ENCODE data around the gene PMEPA1. TPM values are rescaled to one million over a fixed set of nuclear protein-coding genes. Genes with fewer than 3 reads are reported as not detected.

Gene PMEPA1
- polyA plus RNA-seq, 1 donor = 18.9 TPM

- Histone ChIP-seq H3K27ac (ENCODE audit: low read length) (no peak overlapping the region), H3K36me3 (ENCODE audit: control insufficient read depth, insufficient read depth, low read length) (peaks cover 15% of the 10 kb centered on the region), H3K4me1 (ENCODE audit: control insufficient read depth, insufficient read depth, low read length) (no peaks in the 10 kb centered on the region), H3K9me3 (ENCODE audit: control insufficient read depth, low read depth, low read length) (peaks cover 2% of the 10 kb centered on the region), H3K27me3 (ENCODE audit: control insufficient read depth, insufficient read depth, low read length) (no peaks in the 10 kb centered on the region), H3K4me3 (ENCODE audit: low read length) (no peak overlapping the region)
- no CpG with 5 or more reads among the region's 21 CpGs for WGBS (ENCODE audit: insufficient coverage, low lambda C conversion rate)
- no peak for DNase-seq
These were observed 47.2 kb downstream of the PMEPA1 start for GRCh38 chr20:57662456-57663240.

DNA sequence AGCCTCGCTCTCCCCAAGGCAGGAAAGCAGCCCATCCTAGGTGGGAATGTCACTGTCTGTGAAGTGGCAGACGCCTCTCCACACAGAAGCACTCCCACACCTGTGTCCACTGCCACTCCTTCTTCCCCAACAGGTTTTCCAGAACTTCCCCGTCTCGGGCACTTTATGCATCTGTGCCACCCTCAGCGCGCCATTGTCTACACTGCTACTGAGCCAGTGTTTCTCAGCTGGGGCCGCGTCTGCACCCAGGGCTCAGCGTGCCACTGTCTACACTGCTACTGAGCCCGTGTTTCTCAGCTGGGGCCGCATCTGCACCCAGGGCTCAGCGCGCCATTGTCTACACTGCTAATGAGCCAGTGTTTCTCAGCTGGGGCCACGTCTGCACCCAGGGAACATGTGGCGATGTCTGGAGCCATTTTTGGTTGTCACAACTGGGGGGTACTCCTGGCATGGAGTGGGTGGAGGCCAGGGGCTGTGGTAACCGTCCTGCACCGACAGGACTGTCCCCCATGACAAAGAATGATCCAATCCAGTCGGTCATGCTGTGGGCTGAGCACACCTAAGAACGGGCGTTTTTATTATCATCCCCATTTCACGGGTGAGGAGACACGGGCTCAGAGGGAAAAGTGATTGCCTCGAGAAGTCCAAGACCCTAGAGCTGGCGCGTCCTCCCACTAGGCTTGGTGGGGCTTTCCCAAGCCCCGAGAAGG lies 47.9 kb downstream of the PMEPA1 start:
- no peak for DNase-seq

DNA sequence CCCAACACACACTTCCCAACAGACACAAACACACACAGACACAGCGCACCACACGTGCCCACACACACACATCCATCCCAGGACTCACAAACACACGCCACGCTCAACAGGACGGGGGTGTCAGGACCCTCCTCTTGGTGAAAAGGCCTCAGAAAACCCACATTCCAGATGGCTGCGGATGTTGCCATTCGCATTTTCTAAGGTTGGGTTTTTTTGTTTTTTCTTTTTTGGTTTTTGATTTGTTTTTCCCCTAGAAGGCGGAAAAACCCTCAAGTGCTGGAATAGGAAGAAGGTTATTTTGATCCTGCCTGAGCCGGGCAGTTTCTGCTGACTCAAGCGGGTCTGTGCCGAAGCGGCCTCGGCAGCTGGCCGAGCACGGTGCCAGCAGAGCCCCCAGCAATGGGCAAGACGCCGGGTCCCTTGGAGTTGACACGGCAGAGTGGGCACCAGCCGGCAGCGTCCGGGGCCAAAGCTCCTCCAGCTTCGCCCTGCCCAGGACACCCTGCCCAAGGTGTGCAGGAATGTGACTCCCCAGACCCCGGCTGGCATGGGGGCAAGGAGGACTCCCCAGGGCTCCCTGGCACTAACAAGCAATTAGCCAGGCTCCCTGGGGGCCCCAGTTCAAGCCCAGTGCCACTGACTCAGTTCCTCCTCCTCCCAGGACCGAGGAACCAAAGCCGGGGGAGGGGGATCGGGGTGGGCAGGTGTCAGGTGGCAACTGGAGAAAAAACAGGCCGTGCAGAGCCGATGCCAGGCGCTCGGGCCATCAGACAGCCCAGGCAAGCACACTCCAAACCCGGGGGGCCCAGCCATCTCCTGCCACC lies 48.7 kb downstream of the PMEPA1 start:
- Histone ChIP-seq H3K27ac (ENCODE audit: low read length) (no peak overlapping the region), H3K9me3 (ENCODE audit: control insufficient read depth, low read depth, low read length) (peaks cover 2% of the 10 kb centered on the region), H3K4me1 (ENCODE audit: control insufficient read depth, insufficient read depth, low read length) (no peaks in the 10 kb centered on the region), H3K27me3 (ENCODE audit: control insufficient read depth, insufficient read depth, low read length) (no peaks in the 10 kb centered on the region), H3K36me3 (ENCODE audit: control insufficient read depth, insufficient read depth, low read length) (peaks cover 28% of the 10 kb centered on the region), H3K4me3 (ENCODE audit: low read length) (no peak overlapping the region)
- WGBS (ENCODE audit: insufficient coverage, low lambda C conversion rate) = 93% methylated on average over 3 of the region's 31 CpGs
- DNase-seq = no peak

More for the DNA sequence above, 47.9 kb downstream of the PMEPA1 start:
- H3K36me3 ChIP-seq (ENCODE audit: control insufficient read depth, insufficient read depth, low read length) = peaks cover 21% of the 10 kb centered on the region
- WGBS (ENCODE audit: insufficient coverage, low lambda C conversion rate) = 94% methylated on average over 6 of the region's 26 CpGs
- H3K9me3 ChIP-seq (ENCODE audit: control insufficient read depth, low read depth, low read length) = peaks cover 2% of the 10 kb centered on the region
- no peaks in the 10 kb centered on the region for H3K4me1 ChIP-seq (ENCODE audit: control insufficient read depth, insufficient read depth, low read length)
- no peaks in the 10 kb centered on the region for H3K27me3 ChIP-seq (ENCODE audit: control insufficient read depth, insufficient read depth, low read length)
- H3K27ac ChIP-seq (ENCODE audit: low read length) = no peak overlapping the region
- H3K4me3 ChIP-seq (ENCODE audit: low read length) = no peak overlapping the region

- DNase-seq = no peak
- no peaks in the 10 kb centered on the region for H3K4me1 ChIP-seq (ENCODE audit: control insufficient read depth, insufficient read depth, low read length)
- 100% methylated on average over 1 of the region's 13 CpGs for WGBS (ENCODE audit: insufficient coverage, low lambda C conversion rate)
These were observed 49.5 kb downstream of the PMEPA1 start for GRCh38 chr20:57660181-57660921.

DNA sequence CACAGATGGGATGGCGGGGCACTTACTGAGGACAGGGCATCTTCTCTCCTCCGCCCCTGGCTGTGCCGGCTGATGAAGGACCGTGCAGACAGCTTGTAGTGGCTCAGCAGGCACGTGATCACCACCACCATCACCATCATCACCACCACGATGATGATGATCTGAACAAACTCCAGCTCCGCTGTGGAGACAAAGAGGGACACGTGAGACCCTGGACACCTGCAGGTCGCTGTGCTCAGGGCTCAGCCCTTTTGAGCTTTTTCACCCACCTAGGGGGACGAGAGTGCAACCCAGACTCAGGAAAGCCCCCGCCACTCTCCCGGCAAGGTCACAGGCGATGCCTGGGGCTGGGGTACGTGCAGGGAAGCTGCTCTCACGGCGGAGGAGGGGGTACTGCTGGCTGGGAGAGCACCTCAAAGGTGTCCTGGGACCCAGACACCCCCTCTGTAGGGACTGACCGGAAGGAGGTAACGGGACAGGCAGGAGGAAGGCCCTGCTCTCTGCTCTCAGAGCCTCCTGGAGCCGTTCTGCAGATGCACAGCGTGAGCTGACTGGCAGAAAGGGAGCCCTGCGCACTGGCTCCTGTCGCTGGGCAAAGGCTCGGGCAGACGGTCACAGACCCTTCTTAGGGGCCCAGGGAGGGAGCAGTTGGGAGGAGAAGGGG lies 50.2 kb downstream of the PMEPA1 start:
- peaks cover 28% of the 10 kb centered on the region for H3K36me3 ChIP-seq (ENCODE audit: control insufficient read depth, insufficient read depth, low read length)
- no peak overlapping the region for H3K4me3 ChIP-seq (ENCODE audit: low read length)
- no peaks in the 10 kb centered on the region for H3K4me1 ChIP-seq (ENCODE audit: control insufficient read depth, insufficient read depth, low read length)
- no CpG with 5 or more reads among the region's 24 CpGs for WGBS (ENCODE audit: insufficient coverage, low lambda C conversion rate)
- peaks cover 2% of the 10 kb centered on the region for H3K9me3 ChIP-seq (ENCODE audit: control insufficient read depth, low read depth, low read length)
- no peaks in the 10 kb centered on the region for H3K27me3 ChIP-seq (ENCODE audit: control insufficient read depth, insufficient read depth, low read length)
- no peak for DNase-seq
- H3K27ac ChIP-seq (ENCODE audit: low read length) = no peak overlapping the region

More at GRCh38 chr20:57660181-57660921, 49.5 kb downstream of the PMEPA1 start:
- Histone ChIP-seq H3K27me3 (ENCODE audit: control insufficient read depth, insufficient read depth, low read length) (no peaks in the 10 kb centered on the region), H3K36me3 (ENCODE audit: control insufficient read depth, insufficient read depth, low read length) (peaks cover 28% of the 10 kb centered on the region), H3K27ac (ENCODE audit: low read length) (no peak overlapping the region), H3K4me3 (ENCODE audit: low read length) (no peak overlapping the region), H3K9me3 (ENCODE audit: control insufficient read depth, low read depth, low read length) (peaks cover 2% of the 10 kb centered on the region)

DNA sequence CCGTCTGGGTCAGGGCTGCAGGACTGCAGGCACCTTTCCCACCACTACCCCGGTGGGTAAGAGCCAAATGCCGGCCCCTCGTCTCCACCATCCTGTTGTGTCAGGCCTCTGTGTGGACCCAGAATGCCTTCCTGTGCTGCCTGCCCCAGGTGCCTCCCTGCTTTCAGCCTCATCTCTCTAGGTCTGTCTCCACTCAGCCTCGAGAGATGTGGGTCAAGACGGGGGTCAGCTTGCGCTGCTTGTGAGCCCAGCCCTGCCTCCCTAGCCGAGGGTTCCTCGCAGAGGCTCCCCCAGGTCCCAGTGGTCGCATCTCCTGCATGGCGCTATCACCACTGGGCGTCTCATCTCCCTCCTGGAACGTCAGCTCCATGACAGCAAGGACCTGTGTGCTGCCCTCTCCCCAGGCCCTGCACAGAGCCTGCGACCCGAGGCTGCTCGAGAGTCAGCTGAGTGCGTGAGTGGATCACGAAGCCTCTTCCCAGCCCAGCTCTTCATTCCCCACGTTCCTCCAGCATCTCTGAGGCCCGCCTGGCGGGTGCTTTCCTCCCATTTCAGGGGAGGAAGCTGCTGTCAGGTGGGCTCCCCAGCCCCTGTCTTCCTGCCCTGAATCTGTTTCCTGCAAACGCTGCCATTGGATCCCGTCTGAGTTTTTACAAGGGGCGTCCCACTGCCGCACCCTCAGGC lies 50.8 kb downstream of the PMEPA1 start:
- no CpG with 5 or more reads among the region's 25 CpGs for WGBS (ENCODE audit: insufficient coverage, low lambda C conversion rate)
- DNase-seq = no peak

DNA sequence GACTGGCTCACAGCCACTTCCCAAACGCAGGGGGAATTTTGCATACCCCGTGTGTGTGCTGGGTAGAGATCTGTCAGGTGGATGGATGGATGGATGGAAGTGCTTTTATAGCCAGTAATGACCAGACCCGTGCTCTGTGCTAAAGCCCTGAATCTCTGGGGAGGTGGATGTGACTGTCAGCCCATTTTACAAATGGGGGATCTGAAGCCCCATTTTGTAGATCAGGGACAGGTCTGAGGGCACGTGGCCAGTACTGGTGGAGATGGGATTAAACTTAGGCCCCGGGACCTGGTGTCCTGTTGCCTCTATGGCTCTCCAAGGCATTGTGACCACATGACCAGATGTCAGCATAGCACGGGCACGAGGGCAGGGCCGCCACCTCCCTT lies 51.4 kb downstream of the PMEPA1 start:
- H3K9me3 ChIP-seq (ENCODE audit: control insufficient read depth, low read depth, low read length) = peaks cover 2% of the 10 kb centered on the region
- H3K27me3 ChIP-seq (ENCODE audit: control insufficient read depth, insufficient read depth, low read length) = no peaks in the 10 kb centered on the region
- H3K4me1 ChIP-seq (ENCODE audit: control insufficient read depth, insufficient read depth, low read length) = no peaks in the 10 kb centered on the region
- no peak overlapping the region for H3K4me3 ChIP-seq (ENCODE audit: low read length)
- WGBS (ENCODE audit: insufficient coverage, low lambda C conversion rate) = no CpG with 5 or more reads among the region's 8 CpGs
- peaks cover 28% of the 10 kb centered on the region for H3K36me3 ChIP-seq (ENCODE audit: control insufficient read depth, insufficient read depth, low read length)
- no peak for DNase-seq
- no peak overlapping the region for H3K27ac ChIP-seq (ENCODE audit: low read length)

More for the DNA sequence above, 50.8 kb downstream of the PMEPA1 start:
- Histone ChIP-seq H3K9me3 (ENCODE audit: control insufficient read depth, low read depth, low read length) (peaks cover 2% of the 10 kb centered on the region), H3K4me1 (ENCODE audit: control insufficient read depth, insufficient read depth, low read length) (no peaks in the 10 kb centered on the region), H3K4me3 (ENCODE audit: low read length) (no peak overlapping the region), H3K36me3 (ENCODE audit: control insufficient read depth, insufficient read depth, low read length) (peaks cover 28% of the 10 kb centered on the region), H3K27me3 (ENCODE audit: control insufficient read depth, insufficient read depth, low read length) (no peaks in the 10 kb centered on the region), H3K27ac (ENCODE audit: low read length) (no peak overlapping the region)

DNA sequence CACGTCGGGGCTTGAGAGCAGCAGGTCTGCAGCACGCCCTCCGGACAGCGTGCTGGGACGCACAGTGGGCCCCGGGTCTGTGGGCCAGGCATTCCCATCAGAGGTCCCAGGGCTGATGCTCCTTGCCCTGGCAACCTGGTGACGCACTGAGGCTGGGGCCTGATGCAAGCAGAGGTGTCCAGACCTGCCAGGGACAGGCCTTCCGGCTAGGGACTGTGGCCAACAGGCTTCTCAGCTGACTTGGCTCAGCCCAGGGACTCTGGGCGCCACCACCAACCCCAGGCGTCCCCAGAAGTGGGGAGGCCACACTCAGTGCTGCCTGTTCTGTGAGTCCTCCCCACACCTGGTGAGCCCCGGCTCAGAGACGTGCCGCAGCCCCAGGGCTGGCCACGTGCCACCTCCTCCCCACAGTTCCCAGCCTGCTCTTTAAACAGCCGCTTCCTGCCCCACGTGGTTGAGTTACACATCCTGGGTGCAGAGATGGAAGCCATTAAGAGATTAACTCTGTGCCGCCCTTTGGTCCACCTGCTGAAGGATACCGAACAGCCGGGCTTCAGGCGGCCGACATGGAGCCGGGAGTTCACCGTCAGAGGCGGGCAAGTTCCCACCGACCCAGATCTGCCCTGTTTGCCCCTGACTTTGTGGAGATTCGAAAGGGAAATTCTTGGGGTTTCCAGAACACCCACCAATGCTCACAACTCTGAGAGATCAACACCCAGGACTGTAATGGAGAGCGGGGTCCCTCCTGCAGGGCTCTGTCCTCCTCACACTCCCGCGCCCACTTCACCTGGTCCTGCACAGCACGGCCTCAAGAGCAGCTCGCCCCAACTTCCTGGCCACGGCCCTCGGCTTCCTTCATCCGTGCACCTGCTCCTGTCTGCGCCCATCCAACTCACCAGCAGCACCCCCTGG lies 52.0 kb downstream of the PMEPA1 start:
- H3K27ac ChIP-seq (ENCODE audit: low read length) = no peak overlapping the region
- no peaks in the 10 kb centered on the region for H3K27me3 ChIP-seq (ENCODE audit: control insufficient read depth, insufficient read depth, low read length)
- H3K4me1 ChIP-seq (ENCODE audit: control insufficient read depth, insufficient read depth, low read length) = no peaks in the 10 kb centered on the region
- H3K36me3 ChIP-seq (ENCODE audit: control insufficient read depth, insufficient read depth, low read length) = peaks cover 28% of the 10 kb centered on the region
- WGBS (ENCODE audit: insufficient coverage, low lambda C conversion rate) = no CpG with 5 or more reads among the region's 36 CpGs
- no peak overlapping the region for H3K4me3 ChIP-seq (ENCODE audit: low read length)
- DNase-seq = peak in 1 of 2 donors; percentile 21
- H3K9me3 ChIP-seq (ENCODE audit: control insufficient read depth, low read depth, low read length) = peaks cover 2% of the 10 kb centered on the region

All from large intestine (tissue), 3 donors.